ENCODE measurements around the gene DOCK1. TPM values are rescaled to one million over a fixed set of nuclear protein-coding genes. Genes with fewer than 3 reads are reported as not detected.

Gene DOCK1
- total RNA-seq, 2 donors from 2014 or later = 52.9 to 76.7 TPM

DNA sequence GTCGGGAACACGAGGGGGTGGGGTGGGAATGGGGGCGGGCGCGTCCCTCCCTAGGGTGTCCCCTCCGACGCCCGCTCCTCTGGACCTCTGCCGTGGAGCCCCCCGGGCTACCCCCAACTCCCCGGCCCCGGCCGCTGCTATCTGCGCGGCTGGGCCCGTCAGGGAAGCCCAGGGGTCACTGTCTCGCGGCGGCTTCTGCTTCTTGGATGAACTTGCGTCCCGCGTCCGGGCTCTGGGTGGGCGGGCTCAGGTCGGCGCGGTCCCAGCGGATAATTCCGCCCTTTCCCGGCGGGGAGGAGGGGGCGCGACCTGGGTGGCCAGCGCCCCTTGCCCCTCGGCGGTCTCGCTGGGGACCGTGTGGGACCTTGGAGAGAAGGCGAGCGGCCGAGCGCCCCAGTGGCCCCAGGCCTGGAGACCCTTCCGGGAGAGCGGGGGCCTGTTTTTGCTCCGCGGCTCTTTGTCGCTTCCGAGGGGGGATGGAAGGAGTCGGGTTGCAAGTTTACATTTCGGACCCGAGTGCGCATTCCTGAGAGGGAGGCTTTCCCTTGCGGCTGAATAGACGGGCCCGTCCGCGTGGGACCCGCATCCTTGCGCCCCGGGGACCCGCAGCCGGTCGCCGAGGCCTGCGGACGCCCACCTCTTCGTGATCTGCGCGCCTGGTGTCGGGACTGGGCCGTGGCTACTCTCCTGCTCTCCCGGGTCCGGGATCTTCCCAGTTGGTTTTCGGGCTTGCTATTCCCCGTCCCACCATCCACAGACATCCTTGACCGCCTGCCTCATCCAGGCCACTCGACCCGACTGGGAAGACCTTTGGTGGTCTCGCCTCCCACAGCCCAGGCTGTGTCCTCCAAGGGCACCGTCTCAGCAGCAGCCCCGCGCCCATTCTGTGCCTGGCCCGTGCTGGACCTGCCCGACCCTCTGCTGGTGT, 812 bp downstream of the DOCK1 start:
- H3K27me3 ChIP-seq (replicated peaks; ENCODE audit: insufficient read depth) = no peaks in the 10 kb centered on the region
- H3K9me3 ChIP-seq = no peaks in the 10 kb centered on the region
- no peak for ATAC-seq (ENCODE audit: insufficient number of reproducible peaks, low FRiP score, low read depth)
- no peak for DNase-seq (ENCODE audit: low spot score)
- peaks cover 8 to 19% of the 10 kb centered on the region in 2 donors for H3K4me1 ChIP-seq (ENCODE audit: control insufficient read depth in 1 of 2, low read depth in 2 of 2)
- no peak for TF ChIP-seq CTCF (IDR thresholded peaks at IDR 0.05)
- H3K4me3 ChIP-seq = peak overlapping the region; percentile 95
- no peaks in the 10 kb centered on the region for H3K36me3 ChIP-seq
- peak overlapping the region; percentile 63 to 71 for H3K27ac ChIP-seq

DNA sequence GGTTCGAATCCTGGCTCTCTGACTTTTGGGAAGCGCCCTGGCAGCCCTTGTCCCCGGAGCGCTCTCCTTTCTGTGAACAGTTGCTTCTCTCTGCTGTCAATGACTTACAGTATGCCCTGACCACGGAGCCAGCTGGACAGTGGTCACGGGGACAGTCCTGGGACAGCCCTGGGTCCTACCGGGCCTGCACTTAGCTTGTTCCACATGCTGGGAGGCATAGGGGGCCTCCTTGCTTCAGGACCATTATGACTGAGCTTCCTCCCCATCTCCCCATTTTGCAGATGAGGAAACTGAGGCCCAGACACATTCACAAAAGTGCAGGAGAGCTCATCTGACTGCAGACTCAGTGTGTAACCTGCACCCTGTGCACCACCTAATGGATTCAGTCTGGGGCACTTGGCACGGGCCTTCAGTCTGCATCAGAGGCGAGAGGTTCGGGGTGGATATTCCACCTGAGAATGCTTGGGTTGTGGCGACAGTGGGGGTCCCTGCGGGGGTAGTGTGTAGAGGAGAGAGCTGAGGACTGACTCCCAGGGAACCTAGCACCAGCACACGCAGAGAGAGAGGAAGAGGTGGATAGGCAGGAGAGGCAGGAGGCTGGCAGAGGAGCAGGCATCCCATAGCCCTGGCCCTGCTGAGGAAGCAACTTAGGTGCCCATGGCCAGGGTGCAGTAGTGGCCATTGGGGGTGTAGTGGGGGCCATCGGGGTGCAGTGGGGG, 1.6 kb downstream of the DOCK1 start:
- Histone ChIP-seq H3K9me3 (no peaks in the 10 kb centered on the region), H3K27ac (peak overlapping the region; percentile 63 to 71), H3K4me3 (peak overlapping the region; percentile 95), H3K36me3 (no peaks in the 10 kb centered on the region), H3K4me1 (ENCODE audit: control insufficient read depth in 1 of 2, low read depth in 2 of 2) (peaks cover 8 to 19% of the 10 kb centered on the region in 2 donors), H3K27me3 (replicated peaks; ENCODE audit: insufficient read depth) (no peaks in the 10 kb centered on the region)
- ATAC-seq (ENCODE audit: insufficient number of reproducible peaks, low FRiP score, low read depth) (no peak), DNase-seq (ENCODE audit: low spot score) (no peak)
- TF ChIP-seq CTCF (IDR thresholded peaks at IDR 0.05) = no peak

- TF ChIP-seq CTCF (IDR thresholded peaks at IDR 0.05) = no peak
- H3K27ac ChIP-seq = no peak overlapping the region
- no peak for ATAC-seq (ENCODE audit: insufficient number of reproducible peaks, low FRiP score, low read depth)
- no peak overlapping the region for H3K4me3 ChIP-seq
- H3K9me3 ChIP-seq = no peaks in the 10 kb centered on the region
- no peak for DNase-seq (ENCODE audit: low spot score)
- no peaks in the 10 kb centered on the region for H3K36me3 ChIP-seq
- H3K27me3 ChIP-seq (replicated peaks; ENCODE audit: insufficient read depth) = no peaks in the 10 kb centered on the region
- H3K4me1 ChIP-seq (ENCODE audit: control insufficient read depth in 1 of 2, low read depth in 2 of 2) = peaks cover 8 to 19% of the 10 kb centered on the region in 2 donors
These were observed 2.3 kb downstream of the DOCK1 start for GRCh38 chr10:126907423-126907970.

DNA sequence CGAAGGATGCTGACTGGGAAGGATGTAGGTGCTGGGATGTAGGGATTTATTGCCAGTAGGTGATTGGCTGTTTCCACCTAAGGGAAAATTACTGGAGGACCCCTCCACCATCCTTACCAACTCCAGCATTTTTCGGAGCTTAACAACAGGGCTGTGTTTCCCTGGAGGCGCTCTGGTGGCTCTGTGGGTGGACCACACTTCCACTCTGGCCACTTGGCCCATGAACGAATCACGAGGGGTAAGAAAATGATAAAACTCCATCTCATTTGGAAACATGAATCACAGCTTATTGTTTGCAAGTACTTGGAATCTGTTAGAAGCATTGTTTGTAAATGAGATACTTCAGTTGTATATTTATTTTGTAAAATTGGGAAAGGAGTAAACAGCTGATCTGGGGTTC, 3.0 kb downstream of the DOCK1 start:
- Histone ChIP-seq H3K36me3 (no peaks in the 10 kb centered on the region), H3K27me3 (replicated peaks; ENCODE audit: insufficient read depth) (no peaks in the 10 kb centered on the region), H3K9me3 (no peaks in the 10 kb centered on the region), H3K4me1 (ENCODE audit: control insufficient read depth in 1 of 2, low read depth in 2 of 2) (peaks cover 8 to 19% of the 10 kb centered on the region in 2 donors), H3K4me3 (no peak overlapping the region), H3K27ac (no peak overlapping the region)
- no peak for DNase-seq (ENCODE audit: low spot score)
- ATAC-seq (ENCODE audit: insufficient number of reproducible peaks, low FRiP score, low read depth) = no peak
- no peak for TF ChIP-seq CTCF (IDR thresholded peaks at IDR 0.05)

- no peaks in the 10 kb centered on the region for H3K27me3 ChIP-seq (replicated peaks; ENCODE audit: insufficient read depth)
- DNase-seq (ENCODE audit: low spot score) (no peak), ATAC-seq (ENCODE audit: insufficient number of reproducible peaks, low FRiP score, low read depth) (no peak)
- peaks cover 8 to 19% of the 10 kb centered on the region in 2 donors for H3K4me1 ChIP-seq (ENCODE audit: control insufficient read depth in 1 of 2, low read depth in 2 of 2)
- H3K9me3 ChIP-seq = no peaks in the 10 kb centered on the region
- H3K27ac ChIP-seq = no peak overlapping the region
- no peaks in the 10 kb centered on the region for H3K36me3 ChIP-seq
- no peak for TF ChIP-seq CTCF (IDR thresholded peaks at IDR 0.05)
- no peak overlapping the region for H3K4me3 ChIP-seq
These were observed 3.5 kb downstream of the DOCK1 start for GRCh38 chr10:126908729-126909128.
